HG03378 (cell line): ENCODE results near the gene BRAF.
"Not testable (repeated sequence)": the region's sequence is repeated elsewhere in the genome, so short reads cannot be mapped to it uniquely, and the experiment has no call there.

Source experiments
- ATAC-seq: cut with Tn5 transposase; IDR thresholded peaks from one replicate; pipeline ENCODE4 v1.9.1; 2021; ENCODE audit warnings: mild to moderate bottlenecking, moderate library complexity; ENCODE audit not compliant: unreplicated experiment

The BRAF gene

DNA sequence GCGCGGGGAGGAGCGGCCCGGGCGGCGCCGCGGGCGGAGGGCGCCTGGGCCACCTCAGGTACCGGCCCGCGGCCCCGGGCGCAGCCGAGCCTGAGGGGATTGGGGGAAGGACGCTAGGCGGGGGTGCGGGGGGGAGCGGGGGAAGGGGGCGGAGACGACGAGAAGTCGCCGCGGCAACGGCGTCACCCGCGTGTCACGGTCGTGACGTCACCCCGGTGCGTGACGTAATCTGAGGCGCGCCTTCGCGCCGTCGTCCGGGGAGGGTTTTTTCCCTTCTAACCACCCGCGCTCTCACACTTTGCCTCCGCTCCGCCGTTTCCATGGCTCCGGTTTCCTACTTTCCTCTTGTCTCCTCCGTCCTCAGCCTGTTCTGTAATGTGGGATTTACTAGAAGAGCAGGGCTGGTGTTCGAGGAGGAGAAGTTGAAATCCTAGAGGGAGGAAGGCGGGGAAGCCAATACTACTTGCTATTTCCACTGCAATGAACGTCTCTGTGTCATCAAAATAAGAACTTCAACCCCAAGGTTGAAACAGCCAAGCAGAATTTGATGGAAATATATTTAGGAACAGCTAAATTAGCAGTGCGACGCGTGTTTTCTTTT lies at the start of gene BRAF:
Gene BRAF, minus strand, starts transcription at position 109 of the 601 bp plus-strand sequence. CDS start 226 bp downstream, outside the sequence.
- ATAC-seq = peak; percentile 31

DNA sequence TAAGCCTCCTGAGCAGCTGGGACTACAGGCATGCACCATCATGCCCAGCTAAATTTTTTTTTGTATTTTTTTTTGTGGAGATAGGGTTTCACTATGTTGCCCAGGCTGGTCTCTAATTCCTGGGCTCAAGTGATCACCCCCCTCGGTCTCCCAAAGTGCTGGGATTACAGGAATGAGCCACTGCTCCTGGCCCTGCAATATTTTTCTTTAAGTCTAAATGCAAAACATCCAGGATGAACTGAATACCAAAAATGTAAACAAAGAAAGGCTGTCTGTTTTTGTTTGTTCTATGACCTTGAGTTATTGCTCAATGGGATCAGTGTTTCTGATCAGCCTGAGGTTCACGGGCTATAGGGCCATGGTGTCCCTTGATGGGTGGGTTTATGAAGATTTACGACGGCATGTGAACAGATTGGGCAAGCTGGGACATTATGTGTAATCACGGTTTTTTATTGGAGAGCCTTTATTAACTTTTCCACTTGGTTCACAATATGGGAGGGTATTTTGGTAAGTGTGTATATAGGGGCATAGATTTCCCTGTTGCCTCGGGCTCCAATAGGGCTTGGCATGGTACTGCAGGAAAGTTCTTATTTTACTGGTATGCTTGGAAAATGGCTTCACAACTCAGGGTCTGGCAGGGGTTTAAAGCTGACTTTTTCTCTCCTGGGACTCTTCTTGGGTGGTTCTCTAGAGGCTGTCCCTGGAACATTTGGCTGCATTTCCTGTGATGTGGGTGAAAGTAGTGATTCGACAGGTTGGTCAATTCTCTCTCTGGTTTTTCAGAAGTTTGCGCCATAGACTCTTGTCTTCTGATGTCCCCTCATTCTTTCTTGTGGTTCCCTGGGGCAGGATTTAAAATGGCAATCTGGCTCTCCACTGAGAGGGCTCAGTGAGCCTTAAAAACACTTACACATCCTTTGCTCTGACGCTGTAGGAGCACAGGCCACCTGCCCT lies 48.4 kb upstream of the BRAF start:
- no peak for ATAC-seq

DNA sequence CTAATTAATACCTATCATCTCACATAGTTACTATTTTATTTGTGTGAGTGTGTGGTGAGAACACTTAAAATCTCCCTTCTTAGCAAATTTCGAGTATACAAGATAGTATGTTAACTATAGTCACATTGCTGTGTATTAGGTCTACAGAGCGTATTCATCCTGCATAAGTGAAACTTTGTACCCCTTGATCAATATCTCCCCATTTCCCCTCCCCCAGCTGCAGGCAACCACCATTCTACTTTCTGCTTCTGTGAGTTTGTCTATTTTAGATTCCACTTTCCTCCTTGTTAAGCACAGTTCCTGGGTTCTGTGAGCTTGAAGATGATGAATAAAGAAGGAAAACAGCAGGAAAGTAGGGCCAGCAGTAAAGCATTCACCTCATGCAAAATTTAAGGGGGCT lies 47.6 kb upstream of the BRAF start:
- ATAC-seq = no peak

DNA sequence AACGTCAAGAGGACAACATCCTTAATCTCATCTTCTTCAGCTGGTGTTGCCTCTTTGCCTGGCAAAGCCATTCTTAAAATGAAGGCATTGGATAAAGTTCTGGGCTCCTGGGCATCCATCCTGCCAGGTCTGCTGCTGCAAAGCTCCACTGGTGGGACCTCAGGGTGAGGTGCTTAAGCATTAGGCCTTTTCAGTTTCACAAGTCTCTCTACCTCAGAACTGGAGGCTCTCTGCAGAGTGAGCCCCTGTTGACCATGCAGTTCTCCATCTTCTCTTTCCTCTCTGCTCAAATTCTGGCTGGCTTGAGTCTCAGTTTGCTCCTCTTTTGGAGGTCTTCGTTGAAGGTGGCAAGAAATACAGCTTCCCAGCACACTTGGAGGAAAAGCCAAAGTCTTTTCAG lies 42.7 kb upstream of the BRAF start:
- no peak for ATAC-seq

DNA sequence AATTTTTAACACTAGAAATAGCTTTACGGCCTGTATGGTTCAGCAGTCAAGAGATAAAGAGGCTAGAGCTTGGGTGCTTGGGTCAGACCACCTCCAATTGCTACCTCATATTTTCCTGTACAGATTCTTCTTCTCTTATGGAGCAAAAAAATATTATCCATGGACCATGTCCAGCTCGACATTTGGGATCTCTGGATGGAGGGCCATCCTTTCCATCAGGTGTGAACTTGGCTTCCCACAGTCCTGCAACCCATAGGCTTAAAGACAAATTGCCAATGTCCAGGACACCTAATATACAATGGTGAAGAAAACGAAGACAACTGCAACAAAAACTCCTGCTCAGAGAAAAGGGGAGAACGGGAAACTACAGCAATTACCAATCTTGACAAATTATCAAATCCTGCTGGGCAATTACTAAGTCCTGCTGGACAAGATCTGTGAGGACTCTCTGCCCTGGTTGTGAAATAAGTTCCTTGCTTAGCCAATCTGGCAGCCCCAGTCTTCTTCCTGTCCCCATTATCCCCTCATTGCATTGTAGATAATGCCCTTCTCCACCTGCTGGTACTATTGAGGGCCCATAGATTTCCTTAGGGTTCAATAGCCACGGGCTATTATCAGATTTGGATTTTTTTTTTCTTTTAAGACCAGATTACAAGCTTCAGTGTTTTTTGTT lies 42.0 kb upstream of the BRAF start:
- no peak for ATAC-seq

DNA sequence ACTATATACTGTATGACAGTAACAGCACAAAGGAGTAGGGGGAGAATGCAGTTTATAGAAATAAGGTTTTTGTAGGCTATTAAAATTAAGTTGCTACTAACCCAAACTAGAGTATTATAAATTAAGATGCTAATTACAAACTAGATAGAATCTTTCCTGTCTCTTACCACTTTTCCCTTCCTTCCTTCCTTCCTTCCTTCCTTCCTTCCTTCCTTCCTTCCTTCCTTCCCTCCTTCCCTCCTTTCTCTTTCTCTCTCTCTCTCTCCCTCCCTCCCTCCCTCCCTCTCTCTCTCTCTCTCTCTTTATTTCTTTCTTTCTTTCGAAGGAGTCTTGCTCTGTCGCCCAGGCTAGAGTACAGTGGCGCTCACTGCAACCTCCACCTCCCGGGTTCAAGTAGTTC lies 36.4 kb upstream of the BRAF start:
- no peak for ATAC-seq

DNA sequence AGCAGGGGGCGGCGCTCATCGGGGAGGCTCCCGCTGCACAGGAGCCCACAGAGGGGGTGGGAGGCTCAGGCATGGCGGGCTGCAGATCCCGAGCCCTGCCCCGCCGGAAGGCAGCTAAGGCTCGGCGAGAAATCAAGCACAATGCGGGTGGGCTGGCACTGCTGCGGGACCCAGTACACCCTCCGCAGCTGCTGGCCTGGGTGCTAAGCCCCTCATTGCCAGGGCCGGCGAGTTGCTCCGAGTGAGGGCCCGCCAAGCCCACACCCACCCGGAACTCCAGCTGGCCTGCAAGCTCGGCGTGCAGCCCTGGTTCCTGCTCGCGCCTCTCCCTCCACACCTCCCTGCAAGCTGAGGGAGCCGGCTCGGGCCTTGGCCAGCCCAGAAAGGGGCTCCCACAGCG lies 32.3 kb upstream of the BRAF start:
- ATAC-seq = not testable (repeated sequence)

DNA sequence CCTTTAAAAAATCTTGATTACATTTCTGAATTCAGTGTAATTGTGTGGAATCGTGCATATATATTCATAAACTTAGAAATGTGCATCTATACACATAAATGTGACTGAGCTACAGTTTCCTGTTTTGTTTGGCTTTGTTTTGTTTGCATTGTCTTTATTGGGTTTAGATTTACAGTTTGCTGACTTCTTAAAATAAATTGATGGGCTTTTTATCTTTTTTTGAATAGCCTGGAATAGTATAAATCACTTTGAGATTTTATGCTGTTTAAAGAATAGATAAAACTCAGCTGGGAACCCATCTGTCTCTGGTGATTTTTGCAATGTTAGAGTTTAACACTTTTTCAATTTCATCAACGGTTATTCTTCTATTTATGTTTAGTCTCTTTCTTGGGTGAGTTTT lies 21.2 kb upstream of the BRAF start:
- no peak for ATAC-seq

DNA sequence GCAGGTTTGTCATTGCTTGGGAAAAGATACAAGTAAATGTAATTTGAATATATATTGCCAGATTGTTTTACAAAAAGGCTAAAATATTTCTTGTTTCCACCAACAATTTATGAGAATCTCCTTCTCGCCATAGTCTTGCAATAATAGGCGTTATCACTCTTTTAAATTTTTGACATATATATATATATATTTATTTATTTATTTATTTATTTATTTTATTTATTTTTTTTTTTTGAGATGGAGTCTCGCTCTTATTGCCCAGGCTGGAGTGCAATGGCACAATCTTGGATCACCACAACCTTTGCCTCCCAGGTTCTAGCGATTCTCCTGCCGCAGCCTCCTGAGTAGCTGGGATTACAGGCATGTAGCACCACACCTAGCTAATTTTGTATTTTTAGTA lies 17.5 kb upstream of the BRAF start:
- ATAC-seq = not testable (repeated sequence)

DNA sequence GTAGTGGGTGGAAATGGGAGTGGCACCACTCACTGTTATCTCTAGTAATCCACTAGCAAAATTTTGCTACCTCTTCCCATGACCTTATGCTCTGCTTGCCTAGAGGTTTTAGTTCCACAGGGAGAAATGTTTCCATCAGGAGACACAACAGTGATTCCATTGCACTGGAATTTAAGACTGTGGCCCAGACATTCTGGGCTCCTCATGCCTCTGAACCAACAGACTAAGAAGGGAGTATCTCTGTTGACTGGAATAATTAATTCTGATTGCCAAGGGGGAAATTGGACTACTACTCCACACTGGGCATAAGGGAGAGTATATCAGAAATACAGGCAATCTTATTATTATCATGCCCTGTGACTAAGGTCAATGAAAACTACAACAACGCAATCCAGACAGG lies 16.2 kb upstream of the BRAF start:
- no peak for ATAC-seq

DNA sequence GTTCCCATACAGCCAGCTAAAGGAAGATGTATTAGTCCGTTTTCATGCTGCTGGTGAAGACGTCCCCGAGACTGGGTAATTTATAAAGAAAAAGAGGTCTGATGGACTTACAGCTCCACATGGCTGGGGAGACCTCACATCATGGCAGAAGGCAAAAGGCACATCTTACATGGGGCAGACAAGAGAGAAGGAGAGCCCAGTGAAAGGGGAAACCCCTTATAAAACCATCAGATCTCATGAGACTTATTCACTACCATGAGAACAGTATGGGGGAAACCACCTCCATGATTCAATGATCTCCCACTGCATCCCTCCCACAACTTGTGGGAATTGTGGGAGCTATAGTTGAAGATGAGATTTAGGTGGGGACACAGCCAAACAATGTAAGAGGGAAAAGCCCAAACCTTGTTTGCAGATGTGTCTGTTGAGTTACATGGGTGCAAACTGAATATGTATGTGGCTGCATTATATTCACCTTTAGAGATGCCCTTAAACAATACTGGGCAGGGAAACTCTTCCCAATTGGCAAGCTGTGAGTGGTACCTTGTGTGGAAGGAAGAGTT lies 13.1 kb upstream of the BRAF start:
- no peak for ATAC-seq

DNA sequence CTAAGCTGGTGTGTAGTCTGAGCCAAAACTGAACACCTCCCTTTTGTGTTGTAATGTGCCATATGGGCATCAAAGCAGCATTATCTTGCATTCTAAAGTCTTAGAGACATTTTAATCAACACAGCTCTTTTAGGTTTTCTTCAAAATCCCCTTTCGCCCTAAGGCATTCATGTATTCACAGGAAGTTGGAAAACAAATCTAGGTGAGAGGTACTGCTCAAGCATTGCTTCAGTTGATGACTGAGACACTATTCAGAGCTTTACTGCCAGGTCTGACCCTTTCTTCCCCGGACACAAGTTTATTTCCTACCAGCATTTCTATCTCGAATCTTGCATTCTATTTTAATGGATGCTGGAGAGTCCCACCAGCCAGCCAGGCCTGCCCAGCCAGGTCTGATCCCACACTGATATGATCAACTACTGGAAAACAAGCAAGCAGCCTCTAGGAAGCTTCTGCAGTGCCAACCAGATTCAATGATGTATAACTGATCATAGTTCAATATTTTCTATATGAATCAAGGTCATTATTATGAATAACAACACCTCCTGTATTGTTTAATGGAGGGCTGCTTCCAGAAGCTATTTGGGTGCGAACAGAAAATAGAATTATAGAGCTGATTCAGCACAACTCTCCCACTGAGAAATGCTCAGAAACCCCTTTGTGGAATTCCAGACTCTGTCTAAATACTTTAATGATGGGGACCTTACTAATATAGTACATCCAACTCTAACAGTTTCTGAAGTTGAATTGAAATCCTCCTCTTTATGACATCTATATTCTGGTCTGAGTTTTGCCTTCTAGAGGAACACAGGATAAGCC lies 4.0 kb upstream of the BRAF start:
- ATAC-seq = no peak

DNA sequence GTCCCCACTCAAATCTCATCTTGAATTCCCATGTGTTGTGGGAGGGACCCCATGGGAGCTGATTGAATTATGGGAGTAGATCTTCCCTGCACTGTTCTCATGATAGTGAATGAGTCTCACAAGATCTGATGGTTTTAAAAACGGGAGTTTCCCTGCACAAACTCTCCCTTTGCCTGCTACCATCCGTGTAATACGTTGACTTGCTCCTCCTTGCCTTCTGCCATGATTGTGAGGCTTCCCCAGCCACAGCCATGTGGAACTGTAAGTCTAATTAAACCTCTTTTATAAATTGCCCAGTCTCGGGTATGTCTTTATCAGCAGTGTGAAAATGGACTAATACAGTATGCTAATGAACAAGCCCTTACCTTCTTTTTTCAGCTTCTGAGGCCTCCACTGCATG lies 3.2 kb upstream of the BRAF start:
- not testable (repeated sequence) for ATAC-seq

DNA sequence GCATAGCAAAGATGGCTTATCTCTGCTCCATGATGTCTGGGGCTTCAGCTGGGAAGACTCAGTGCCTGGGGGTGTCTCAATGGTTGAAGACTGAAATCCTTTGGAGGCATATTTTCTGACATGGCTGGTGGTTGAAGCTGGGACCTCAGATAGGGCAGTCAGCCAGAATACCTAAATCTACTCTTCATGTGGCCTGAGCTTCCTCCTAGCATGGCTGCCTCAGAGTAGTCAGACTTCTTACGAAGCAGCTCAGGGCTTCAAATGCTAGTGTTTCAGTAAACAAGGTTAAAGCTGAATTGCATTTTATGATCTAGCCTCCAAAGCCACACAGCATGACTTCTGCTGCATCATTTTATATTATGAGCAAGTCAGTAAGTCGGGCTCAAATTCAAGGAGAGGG lies 2.6 kb upstream of the BRAF start:
- no peak for ATAC-seq

DNA sequence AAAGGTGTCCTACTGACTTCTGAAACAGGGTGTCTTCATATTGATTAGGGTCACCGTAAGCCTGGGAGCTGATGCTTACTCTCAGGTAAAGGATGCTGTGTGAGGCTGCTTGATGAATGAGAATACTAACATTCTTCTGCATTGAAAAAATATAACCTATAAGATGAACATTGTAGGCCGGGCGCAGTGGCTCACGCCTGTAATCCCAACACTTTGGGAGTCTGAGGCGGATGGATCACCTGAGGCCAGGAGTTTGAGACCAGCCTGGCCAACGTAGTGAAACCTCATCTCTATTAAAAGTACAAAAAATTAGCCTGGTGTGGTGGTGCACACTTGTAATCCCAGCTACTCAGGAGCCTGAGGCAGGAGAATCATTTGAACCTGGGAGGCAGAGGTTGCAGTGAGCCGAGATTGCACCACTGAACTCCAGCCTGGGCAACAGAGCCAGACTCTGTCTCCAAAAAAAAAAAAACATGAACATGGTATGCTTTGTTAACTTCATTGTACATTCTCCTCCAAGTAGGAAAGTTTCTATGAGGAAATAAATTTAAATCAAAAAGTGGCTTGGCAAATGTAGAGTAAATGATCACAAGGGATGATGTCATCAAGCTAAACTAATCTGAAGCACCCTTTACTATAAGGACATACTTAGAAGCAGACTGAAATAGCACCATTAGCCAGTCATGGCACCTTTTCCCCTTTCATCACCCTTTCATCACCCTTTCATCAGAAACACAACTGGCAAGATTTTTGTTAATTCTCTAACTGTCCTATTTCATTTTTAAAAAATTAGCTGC lies 1.5 kb upstream of the BRAF start:
- no peak for ATAC-seq

DNA sequence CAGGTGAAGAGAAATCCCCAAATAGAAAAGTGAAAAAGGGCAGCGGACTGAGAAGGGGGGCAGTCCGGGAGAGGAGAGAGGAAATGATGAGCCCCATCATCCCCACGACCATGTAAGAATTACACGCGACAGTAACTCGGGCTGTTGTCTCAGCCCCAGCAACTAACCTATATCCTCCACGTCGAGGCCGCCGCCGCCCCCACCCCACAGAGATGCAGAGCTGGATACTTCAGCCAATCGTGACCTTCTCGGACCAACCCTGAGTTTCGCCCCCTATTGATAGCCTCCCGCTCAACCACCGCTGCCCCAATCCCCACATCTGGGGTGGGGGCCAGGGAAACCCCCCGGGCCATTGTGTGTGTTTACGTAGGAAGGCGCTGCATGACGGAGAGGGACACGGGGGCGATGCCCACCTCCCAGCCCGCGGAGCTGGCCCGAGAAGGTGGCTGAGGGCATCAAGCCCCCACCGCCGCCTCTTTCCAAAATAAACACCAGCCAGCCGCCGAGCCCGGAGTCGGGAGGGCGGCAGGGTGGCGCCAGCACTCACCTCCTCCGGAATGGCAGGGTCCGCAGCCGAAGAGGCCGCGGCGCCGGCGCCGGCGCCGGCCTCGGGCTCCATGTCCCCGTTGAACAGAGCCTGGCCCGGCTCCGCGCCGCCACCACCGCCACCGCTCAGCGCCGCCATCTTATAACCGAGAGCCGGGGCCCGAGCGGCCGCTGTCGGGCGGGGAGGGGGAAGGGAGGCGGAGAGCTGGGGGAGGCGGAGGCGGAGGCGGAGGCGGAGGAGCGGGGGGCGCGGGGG lies 509 bp downstream of the BRAF start:
- peak; percentile 82 for ATAC-seq

DNA sequence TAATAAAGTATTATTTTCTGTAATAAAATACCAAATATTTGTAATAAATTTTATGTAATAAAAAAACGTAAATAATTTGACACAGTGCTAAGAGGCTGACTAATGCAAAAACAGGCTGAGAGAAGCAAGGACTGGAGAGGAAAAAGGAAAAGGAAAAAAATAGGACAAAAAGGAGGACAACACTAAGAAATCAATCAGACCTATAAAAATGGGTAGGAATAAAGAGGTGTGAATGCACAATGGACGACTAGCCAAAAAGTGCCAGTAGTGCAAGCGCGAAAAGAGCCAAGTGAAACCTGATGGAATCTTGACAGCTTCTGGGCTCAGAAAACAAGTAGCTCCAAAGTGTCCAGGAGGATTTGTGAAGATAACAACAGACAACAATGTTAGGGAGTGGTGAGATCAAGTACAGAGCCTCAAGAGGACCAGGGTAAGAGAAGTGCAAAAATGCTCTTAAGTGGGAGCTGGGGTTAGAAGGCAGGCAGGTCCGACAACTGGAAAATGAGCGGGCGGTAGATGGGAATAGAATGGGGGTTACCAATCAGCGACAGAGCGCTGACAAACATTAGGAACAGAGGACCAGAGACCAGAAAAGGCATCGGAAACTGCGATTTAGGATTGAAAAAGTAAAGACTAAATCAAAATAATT lies 1.2 kb downstream of the BRAF start:
- ATAC-seq = peak; percentile 3

DNA sequence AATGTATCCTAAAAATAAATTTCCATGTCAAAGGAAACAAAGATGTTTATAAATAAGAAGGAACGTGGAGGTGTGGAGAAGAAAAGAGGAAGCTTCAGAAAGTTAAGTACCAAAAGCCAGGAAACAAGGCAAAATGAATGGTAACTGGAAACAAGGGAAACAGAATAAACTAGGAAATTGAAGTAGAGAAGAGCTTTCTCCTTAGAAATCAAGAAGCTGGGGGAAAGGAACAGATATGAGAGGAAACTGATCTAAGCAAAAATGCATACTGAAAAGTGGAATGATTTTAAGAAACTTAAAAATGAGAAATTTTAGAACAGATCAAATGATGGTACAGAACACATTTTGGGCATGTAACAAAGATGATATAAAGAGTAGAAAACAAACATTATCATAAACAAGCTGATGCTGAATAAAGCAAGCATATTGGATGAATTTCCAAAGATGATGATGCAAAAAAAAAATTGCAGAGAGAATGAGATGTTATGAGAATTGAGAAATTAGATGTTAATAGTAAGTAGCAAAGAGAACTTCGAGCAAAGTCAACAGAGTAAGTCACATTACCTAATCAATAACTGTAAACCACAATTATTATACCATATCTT lies 1.9 kb downstream of the BRAF start:
- ATAC-seq = no peak
